HepG2 (cell line): ENCODE data around the gene HTR1D. TPM values are rescaled to one million over a fixed set of nuclear protein-coding genes. Genes with fewer than 3 reads are reported as not detected.

ENCODE experiments used
- CENPX ChIP-seq: sonication (generic); formaldehyde crosslinking; IDR thresholded peaks from 2 replicates; pipeline ENCODE4 v1.9.0; 2021; ENCODE audit warnings: mild to moderate bottlenecking, missing genetic modification reagents, moderate library complexity
- HMG20B ChIP-seq: conservative IDR thresholded peaks from 2 replicates; pipeline ENCODE4 v1.6.1; 2016; ENCODE audit warnings: missing genetic modification reagents, missing compliant biosample characterization
- MTA1 ChIP-seq: sonication (generic); formaldehyde crosslinking; IDR thresholded peaks from 2 replicates; pipeline ENCODE4 v1.4.0; 2020; ENCODE audit warnings: missing genetic modification reagents, mild to moderate bottlenecking, borderline replicate concordance
- PHF5A ChIP-seq: IDR thresholded peaks from one replicate; pipeline ENCODE4 v1.6.1; 2018; ENCODE audit warnings: low read depth, missing genetic modification reagents; ENCODE audit not compliant: unreplicated experiment
- PRDM4 ChIP-seq: sonication (generic); formaldehyde crosslinking; IDR thresholded peaks from 2 replicates; pipeline ENCODE4 v1.9.0; 2021; ENCODE audit warnings: missing genetic modification reagents, borderline replicate concordance
- SP1 ChIP-seq, 2 experiments: fragments of 450-650 bp in 1 of 2; sonication (generic) in 1 of 2; formaldehyde crosslinking in 1 of 2; IDR thresholded peaks; 2 replicates each; pipeline versions ENCODE4 v1.4.0 to v1.6.1; 2016 to 2020; ENCODE audit warnings: missing genetic modification reagents in 1 of 2
- ZBTB2 ChIP-seq: sonication (generic); formaldehyde crosslinking; IDR thresholded peaks from 2 replicates; pipeline ENCODE4 v1.8.0; 2022; ENCODE audit warnings: low read depth, missing genetic modification reagents
- ZNF225 ChIP-seq: sonication (generic); formaldehyde crosslinking; IDR thresholded peaks from 2 replicates; pipeline ENCODE4 v1.4.0; 2020; ENCODE audit warnings: mild to moderate bottlenecking, missing genetic modification reagents
- ZNF407 ChIP-seq: sonication (generic); formaldehyde crosslinking; IDR thresholded peaks from one replicate; pipeline ENCODE4 v1.5.1; 2020; ENCODE audit warnings: mild to moderate bottlenecking, missing genetic modification reagents; ENCODE audit errors: not compliant biosample characterization
- ZNF414 ChIP-seq: sonication (generic); formaldehyde crosslinking; IDR thresholded peaks from 2 replicates; pipeline ENCODE4 v1.5.0; 2020; ENCODE audit warnings: missing genetic modification reagents
- ZNF552 ChIP-seq: sonication (generic); formaldehyde crosslinking; IDR thresholded peaks from 2 replicates; pipeline ENCODE4 v1.9.0; 2022; ENCODE audit warnings: missing genetic modification reagents, mild to moderate bottlenecking, borderline replicate concordance
- ZNF570 ChIP-seq: sonication (generic); formaldehyde crosslinking; IDR thresholded peaks from 2 replicates; pipeline ENCODE4 v1.4.0; 2020; ENCODE audit warnings: mild to moderate bottlenecking, missing genetic modification reagents, borderline replicate concordance
- ZNF574 ChIP-seq: sonication (generic); formaldehyde crosslinking; IDR thresholded peaks from 2 replicates; pipeline ENCODE4 v1.4.0; 2020; ENCODE audit warnings: missing genetic modification reagents
- polyA plus RNA-seq, 8 experiments: library from polyadenylated mRNA; depleted of rRNA in 3 of 8; stranded (reverse) in 7 of 8; unstranded in 1 of 8; fragments of >200 nt; fragmentation: Illumina TruSeq in 4 of 8; extraction: Trizol in 4 of 8; gene quantifications; 2 replicates each; pipeline versions ENCODE4 v1.2.1 to v1.2.3, GENCODE V29; 2011 to 2016; ENCODE audit warnings: low read depth in 4 of 8, missing spikeins in 1 of 8, mixed read lengths in 1 of 8; ENCODE audit not compliant: insufficient read depth in 1 of 8
- total RNA-seq, 5 experiments: library from RNA; depleted of rRNA; stranded (reverse); fragments of >200 nt; fragmentation: Illumina TruSeq; extraction: Trizol; gene quantifications; 2 replicates each; pipeline ENCODE4 v1.2.3, GENCODE V29; 2016; ENCODE audit warnings: low read depth in 1 of 5

HTR1D gene
- total and polyA plus RNA-seq, 2 of the 13 experiments (the other 11 are each of a cell fraction or from before 2014, with no cell fraction given) = 0.04 to 0.07 TPM

GRCh38 chr1:23149114-23149513 is 68.2 kb downstream of the HTR1D start (continued):
- TF ChIP-seq ZNF407 (no peak), ZNF574 (CRISPR knock-in tag) (no peak; the same call in 1 of the 2 replicates), ZNF570 (CRISPR knock-in tag) (no peak), MTA1 (CRISPR knock-in tag) (no peak), ZNF414 (CRISPR knock-in tag) (no peak), CENPX (CRISPR knock-in tag) (no peak), ZNF552 (CRISPR knock-in tag) (no peak), PRDM4 (no peak), ZBTB2 (CRISPR knock-in tag) (no peak), SP1 (IDR thresholded peaks at IDR 0.05) (no peak), SP1 (CRISPR knock-in tag; IDR thresholded peaks at IDR 0.05) (no peak), HMG20B (CRISPR knock-in tag) (no peak), ZNF225 (CRISPR knock-in tag) (no peak), PHF5A (CRISPR knock-in tag) (no peak)
